ENCODE results near the gene CDK5RAP2. TPM values are rescaled to one million over a fixed set of nuclear protein-coding genes. Genes with fewer than 3 reads are reported as not detected.

CDK5RAP2 gene
- total RNA-seq, 2 experiments from 2014 or later, result 76.0 to 81.6 TPM

DNA sequence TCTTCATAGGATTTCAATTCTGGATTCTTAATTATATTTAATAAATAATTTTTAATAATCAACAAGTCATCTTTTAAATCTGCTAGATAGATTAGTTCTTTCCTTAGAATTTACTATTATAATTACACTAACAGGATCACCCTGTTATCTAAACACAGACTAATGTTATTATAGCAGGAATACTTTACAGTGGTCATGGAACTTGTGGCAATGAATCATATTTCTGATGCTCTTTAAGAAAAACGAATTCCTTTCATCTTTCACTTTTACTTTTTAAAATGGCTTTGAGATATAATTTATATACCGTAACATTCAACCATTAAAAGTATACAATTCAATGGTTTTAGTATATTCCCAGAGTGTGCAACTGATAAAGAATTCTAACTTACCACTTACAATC, 29.7 kb upstream of the CDK5RAP2 start:
- H2AFZ ChIP-seq (ENCODE audit: low read length), result no peak overlapping the region
- H3K4me3 ChIP-seq (ENCODE audit: low read depth, low read length, poor library complexity, severe bottlenecking), result no peak overlapping the region
- TF ChIP-seq EZH2phosphoT487 (IDR thresholded peaks at IDR 0.05; ENCODE audit: borderline replicate concordance, low read depth, low read length), result no peak
- no peak for TF ChIP-seq CTCF (conservative IDR thresholded peaks at IDR 0.05; ENCODE audit: low read length)
- no peak overlapping the region for H3K4me2 ChIP-seq (ENCODE audit: low read length)
- H4K20me1 ChIP-seq (ENCODE audit: insufficient read depth, low read length), result no peaks in the 10 kb centered on the region
- H3K9me3 ChIP-seq (ENCODE audit: low read length), result no peaks in the 10 kb centered on the region
- no peak overlapping the region for H3K27ac ChIP-seq (ENCODE audit: low read depth, low read length, poor library complexity, severe bottlenecking)
- H3K79me2 ChIP-seq (ENCODE audit: insufficient read depth, low read depth, low read length), result no peaks in the 10 kb centered on the region
- no peaks in the 10 kb centered on the region for H3K9me2 ChIP-seq (ENCODE audit: insufficient read depth, low read length)
- H3K4me1 ChIP-seq (ENCODE audit: insufficient read depth, low read length, poor library complexity, severe bottlenecking), result no peaks in the 10 kb centered on the region
- no peak for DNase-seq (ENCODE audit: low spot score)
- CTCF ChIA-PET (ENCODE audit: unreplicated experiment), result no interaction called here
- intact Hi-C loops (cut with micrococcal nuclease; ENCODE audit: unreplicated experiment), result no loop called here
- no peaks in the 10 kb centered on the region for H3K36me3 ChIP-seq (ENCODE audit: insufficient read depth, low read length)
- POLR2A ChIA-PET, result interaction anchor here (0.7 kb wide), 1 partner anchor 101 kb away, joined by 3 read pairs; no protein-coding TSS in a partner anchor
- BruUV-seq (replicated peaks), result no TSS peak

- no peaks in the 10 kb centered on the region for H3K9me2 ChIP-seq (ENCODE audit: insufficient read depth, low read length)
- no peak overlapping the region for H3K27ac ChIP-seq (ENCODE audit: low read depth, low read length, poor library complexity, severe bottlenecking)
- ChIA-PET CTCF (ENCODE audit: unreplicated experiment) (no interaction called here), POLR2A (no interaction called here)
- no peaks in the 10 kb centered on the region for H3K4me1 ChIP-seq (ENCODE audit: insufficient read depth, low read length, poor library complexity, severe bottlenecking)
- no peak for DNase-seq (ENCODE audit: low spot score)
- no peak for TF ChIP-seq EZH2phosphoT487 (IDR thresholded peaks at IDR 0.05; ENCODE audit: borderline replicate concordance, low read depth, low read length)
- TF ChIP-seq CTCF (conservative IDR thresholded peaks at IDR 0.05; ENCODE audit: low read length), result no peak
- intact Hi-C loops (cut with micrococcal nuclease; ENCODE audit: unreplicated experiment), result no loop called here
- no peak overlapping the region for H3K4me3 ChIP-seq (ENCODE audit: low read depth, low read length, poor library complexity, severe bottlenecking)
- BruUV-seq (replicated peaks), result no TSS peak
- no peaks in the 10 kb centered on the region for H4K20me1 ChIP-seq (ENCODE audit: insufficient read depth, low read length)
- no peaks in the 10 kb centered on the region for H3K9me3 ChIP-seq (ENCODE audit: low read length)
- H2AFZ ChIP-seq (ENCODE audit: low read length), result no peak overlapping the region
- no peaks in the 10 kb centered on the region for H3K36me3 ChIP-seq (ENCODE audit: insufficient read depth, low read length)
- H3K4me2 ChIP-seq (ENCODE audit: low read length), result no peak overlapping the region
- H3K79me2 ChIP-seq (ENCODE audit: insufficient read depth, low read depth, low read length), result no peaks in the 10 kb centered on the region
Measured at GRCh38 chr9:120608421-120608820, 28.5 kb upstream of the CDK5RAP2 start.

GRCh38 chr9:120603591-120603990, 23.6 kb upstream of the CDK5RAP2 start:
- no TSS peak for BruUV-seq (replicated peaks)

More at GRCh38 chr9:120603591-120603990, 23.6 kb upstream of the CDK5RAP2 start:
- no peaks in the 10 kb centered on the region for H3K9me2 ChIP-seq (ENCODE audit: insufficient read depth, low read length)
- H3K27ac ChIP-seq (ENCODE audit: low read depth, low read length, poor library complexity, severe bottlenecking), result no peak overlapping the region
- H3K9me3 ChIP-seq (ENCODE audit: low read length), result no peaks in the 10 kb centered on the region
- no peak overlapping the region for H3K4me2 ChIP-seq (ENCODE audit: low read length)
- no peaks in the 10 kb centered on the region for H4K20me1 ChIP-seq (ENCODE audit: insufficient read depth, low read length)
- intact Hi-C loops (cut with micrococcal nuclease; ENCODE audit: unreplicated experiment), result no loop called here
- no peak overlapping the region for H2AFZ ChIP-seq (ENCODE audit: low read length)
- ChIA-PET POLR2A (interaction anchor here (0.5 to 1.2 kb wide), 2 partner anchors 114 to 126 kb away, joined by 3 to 6 read pairs; no protein-coding TSS in a partner anchor), CTCF (ENCODE audit: unreplicated experiment) (no interaction called here)
- no peak for TF ChIP-seq CTCF (conservative IDR thresholded peaks at IDR 0.05; ENCODE audit: low read length)
- H3K79me2 ChIP-seq (ENCODE audit: insufficient read depth, low read depth, low read length), result no peaks in the 10 kb centered on the region
- no peak for DNase-seq (ENCODE audit: low spot score)
- H3K36me3 ChIP-seq (ENCODE audit: insufficient read depth, low read length), result no peaks in the 10 kb centered on the region
- no peak overlapping the region for H3K4me3 ChIP-seq (ENCODE audit: low read depth, low read length, poor library complexity, severe bottlenecking)
- H3K4me1 ChIP-seq (ENCODE audit: insufficient read depth, low read length, poor library complexity, severe bottlenecking), result no peaks in the 10 kb centered on the region

Measured in OCI-LY7 (cell line).